Sigmoid colon (tissue), 4 donors: Measurements from ENCODE around the gene PGF.

Experiments
- POLR2A ChIP-seq, 2 donors: fragments of 450-650 bp; IDR thresholded peaks; one replicate each; pipeline ENCODE4 v1.6.1; 2016; ENCODE audit warnings: antibody characterized with exemption in 2 of 2, mild to moderate bottlenecking in 2 of 2, moderate library complexity in 2 of 2
- POLR2AphosphoS5 ChIP-seq, 4 donors: sonication (generic); formaldehyde crosslinking; IDR thresholded peaks; one replicate each; pipeline ENCODE4 v1.6.1; 2017; ENCODE audit warnings: antibody characterized with exemption in 4 of 4
- TF ChIP-seq, protein P1 (sequence below), 4 experiments: fragments of 450-650 bp in 3 of 4; fragments of 200-600 bp in 1 of 4; IDR thresholded peaks; one replicate each; pipeline ENCODE4 v1.5.1; 2016 to 2019; ENCODE audit warnings: antibody characterized with exemption in 4 of 4, mild to moderate bottlenecking in 3 of 4, moderate library complexity in 2 of 4

GRCh38 chr14:74963178-74963704 lies 7.8 kb upstream of the PGF start:
- TF ChIP-seq, protein P1, sequence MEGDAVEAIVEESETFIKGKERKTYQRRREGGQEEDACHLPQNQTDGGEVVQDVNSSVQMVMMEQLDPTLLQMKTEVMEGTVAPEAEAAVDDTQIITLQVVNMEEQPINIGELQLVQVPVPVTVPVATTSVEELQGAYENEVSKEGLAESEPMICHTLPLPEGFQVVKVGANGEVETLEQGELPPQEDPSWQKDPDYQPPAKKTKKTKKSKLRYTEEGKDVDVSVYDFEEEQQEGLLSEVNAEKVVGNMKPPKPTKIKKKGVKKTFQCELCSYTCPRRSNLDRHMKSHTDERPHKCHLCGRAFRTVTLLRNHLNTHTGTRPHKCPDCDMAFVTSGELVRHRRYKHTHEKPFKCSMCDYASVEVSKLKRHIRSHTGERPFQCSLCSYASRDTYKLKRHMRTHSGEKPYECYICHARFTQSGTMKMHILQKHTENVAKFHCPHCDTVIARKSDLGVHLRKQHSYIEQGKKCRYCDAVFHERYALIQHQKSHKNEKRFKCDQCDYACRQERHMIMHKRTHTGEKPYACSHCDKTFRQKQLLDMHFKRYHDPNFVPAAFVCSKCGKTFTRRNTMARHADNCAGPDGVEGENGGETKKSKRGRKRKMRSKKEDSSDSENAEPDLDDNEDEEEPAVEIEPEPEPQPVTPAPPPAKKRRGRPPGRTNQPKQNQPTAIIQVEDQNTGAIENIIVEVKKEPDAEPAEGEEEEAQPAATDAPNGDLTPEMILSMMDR (IDR thresholded peaks at IDR 0.05), result no peak
- TF ChIP-seq POLR2AphosphoS5 (IDR thresholded peaks at IDR 0.05) (no peak), POLR2A (IDR thresholded peaks at IDR 0.05) (no peak)
